ENCODE data around the gene DCAF7. TPM values are rescaled to one million over a fixed set of nuclear protein-coding genes. Genes with fewer than 3 reads are reported as not detected.

DCAF7 gene
- total RNA-seq, 1 donor from 2014 or later: 9.5 TPM

DNA sequence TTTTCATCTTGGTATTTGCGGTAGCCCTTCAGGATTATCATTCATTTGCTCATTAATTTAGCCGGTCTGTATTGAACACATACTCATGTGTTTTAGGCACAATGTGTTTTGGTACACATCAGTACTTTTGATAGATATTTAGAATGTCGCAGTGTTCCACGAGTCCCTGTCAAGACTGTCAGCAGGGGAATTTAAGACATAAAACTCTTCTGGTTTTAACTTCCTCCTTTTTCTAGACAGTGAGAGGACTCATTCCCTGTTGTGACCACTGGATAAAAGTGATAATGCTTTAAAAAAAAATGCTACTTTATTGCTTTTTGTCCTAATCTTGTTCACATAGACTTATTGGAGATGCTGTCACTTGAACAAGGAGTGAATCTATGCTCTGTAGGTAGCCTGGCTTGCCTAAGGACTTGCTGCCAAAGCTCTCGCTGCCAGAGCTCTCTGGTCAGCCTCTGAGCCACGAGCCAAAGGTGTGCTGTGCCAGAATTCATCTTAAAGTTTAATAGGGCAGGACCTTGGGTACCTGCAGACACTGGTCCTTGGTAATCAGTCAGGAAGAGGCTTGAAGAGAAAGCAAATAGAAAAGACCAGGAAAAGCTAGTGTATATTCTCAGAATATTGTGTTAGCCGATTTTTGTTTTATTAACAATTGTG is 5.4 kb downstream of the DCAF7 start:
- DNase-seq (ENCODE audit: low read depth) (no peak), FAIRE-seq (no peak)
- Histone ChIP-seq H3K36me3 (ENCODE audit: control insufficient read depth, insufficient read depth, low read length) (peaks cover 1% of the 10 kb centered on the region), H3K4me3 (ENCODE audit: low read depth, low read length) (no peak overlapping the region), H3K27me3 (ENCODE audit: control insufficient read depth, insufficient read depth, low read length) (no peaks in the 10 kb centered on the region)
- TF ChIP-seq, protein P1, sequence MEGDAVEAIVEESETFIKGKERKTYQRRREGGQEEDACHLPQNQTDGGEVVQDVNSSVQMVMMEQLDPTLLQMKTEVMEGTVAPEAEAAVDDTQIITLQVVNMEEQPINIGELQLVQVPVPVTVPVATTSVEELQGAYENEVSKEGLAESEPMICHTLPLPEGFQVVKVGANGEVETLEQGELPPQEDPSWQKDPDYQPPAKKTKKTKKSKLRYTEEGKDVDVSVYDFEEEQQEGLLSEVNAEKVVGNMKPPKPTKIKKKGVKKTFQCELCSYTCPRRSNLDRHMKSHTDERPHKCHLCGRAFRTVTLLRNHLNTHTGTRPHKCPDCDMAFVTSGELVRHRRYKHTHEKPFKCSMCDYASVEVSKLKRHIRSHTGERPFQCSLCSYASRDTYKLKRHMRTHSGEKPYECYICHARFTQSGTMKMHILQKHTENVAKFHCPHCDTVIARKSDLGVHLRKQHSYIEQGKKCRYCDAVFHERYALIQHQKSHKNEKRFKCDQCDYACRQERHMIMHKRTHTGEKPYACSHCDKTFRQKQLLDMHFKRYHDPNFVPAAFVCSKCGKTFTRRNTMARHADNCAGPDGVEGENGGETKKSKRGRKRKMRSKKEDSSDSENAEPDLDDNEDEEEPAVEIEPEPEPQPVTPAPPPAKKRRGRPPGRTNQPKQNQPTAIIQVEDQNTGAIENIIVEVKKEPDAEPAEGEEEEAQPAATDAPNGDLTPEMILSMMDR (IDR thresholded peaks at IDR 0.05; ENCODE audit: insufficient read depth, low read length, severe bottlenecking): no peak

- DNase-seq (ENCODE audit: low read depth): no peak
- no peak for FAIRE-seq
- TF ChIP-seq, protein P1 (IDR thresholded peaks at IDR 0.05; ENCODE audit: insufficient read depth, low read length, severe bottlenecking): no peak
These were observed 7.1 kb downstream of the DCAF7 start for GRCh38 chr17:63557416-63557815.

GRCh38 chr17:63558441-63558840 is 8.2 kb downstream of the DCAF7 start:
- FAIRE-seq (no peak), DNase-seq (ENCODE audit: low read depth) (no peak)
- no peak overlapping the region for H3K4me3 ChIP-seq (ENCODE audit: low read depth, low read length)
- peaks cover 1% of the 10 kb centered on the region for H3K36me3 ChIP-seq (ENCODE audit: control insufficient read depth, insufficient read depth, low read length)
- TF ChIP-seq, protein P1 (IDR thresholded peaks at IDR 0.05; ENCODE audit: insufficient read depth, low read length, severe bottlenecking): no peak
- H3K27me3 ChIP-seq (ENCODE audit: control insufficient read depth, insufficient read depth, low read length): no peaks in the 10 kb centered on the region

More at GRCh38 chr17:63557416-63557815, 7.1 kb downstream of the DCAF7 start:
- Histone ChIP-seq H3K36me3 (ENCODE audit: control insufficient read depth, insufficient read depth, low read length) (peaks cover 1% of the 10 kb centered on the region), H3K4me3 (ENCODE audit: low read depth, low read length) (no peak overlapping the region), H3K27me3 (ENCODE audit: control insufficient read depth, insufficient read depth, low read length) (no peaks in the 10 kb centered on the region)

GRCh38 chr17:63561819-63562218 is 11.5 kb downstream of the DCAF7 start:
- FAIRE-seq (no peak), DNase-seq (ENCODE audit: low read depth) (no peak)
- Histone ChIP-seq H3K27me3 (ENCODE audit: control insufficient read depth, insufficient read depth, low read length) (no peaks in the 10 kb centered on the region), H3K4me3 (ENCODE audit: low read depth, low read length) (no peak overlapping the region), H3K36me3 (ENCODE audit: control insufficient read depth, insufficient read depth, low read length) (no peaks in the 10 kb centered on the region)
- TF ChIP-seq, protein P1 (IDR thresholded peaks at IDR 0.05; ENCODE audit: insufficient read depth, low read length, severe bottlenecking): no peak

DNA sequence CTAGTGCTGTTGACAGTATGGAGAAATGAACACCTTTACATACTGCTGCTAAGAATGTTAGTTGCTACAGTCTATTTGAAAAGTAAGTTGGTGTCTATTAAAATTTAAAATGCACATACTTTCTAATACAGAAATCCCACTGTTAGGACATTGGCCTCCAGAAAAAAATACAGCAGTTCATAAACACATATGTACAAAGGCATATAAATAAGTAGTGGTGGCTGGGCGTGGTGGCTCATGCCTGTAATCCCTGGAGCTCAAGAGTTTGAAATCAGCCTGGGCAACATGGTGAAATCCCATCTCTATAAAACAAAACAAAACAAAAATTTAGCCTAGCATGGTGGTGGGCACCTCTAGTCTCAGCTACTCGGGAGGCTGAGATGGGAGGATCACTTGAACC is 13.1 kb downstream of the DCAF7 start:
- TF ChIP-seq, protein P1 (IDR thresholded peaks at IDR 0.05; ENCODE audit: insufficient read depth, low read length, severe bottlenecking): no peak
- no peak for FAIRE-seq
- Histone ChIP-seq H3K27me3 (ENCODE audit: control insufficient read depth, insufficient read depth, low read length) (no peaks in the 10 kb centered on the region), H3K36me3 (ENCODE audit: control insufficient read depth, insufficient read depth, low read length) (no peaks in the 10 kb centered on the region), H3K4me3 (ENCODE audit: low read depth, low read length) (no peak overlapping the region)
- no peak for DNase-seq (ENCODE audit: low read depth)

DNA sequence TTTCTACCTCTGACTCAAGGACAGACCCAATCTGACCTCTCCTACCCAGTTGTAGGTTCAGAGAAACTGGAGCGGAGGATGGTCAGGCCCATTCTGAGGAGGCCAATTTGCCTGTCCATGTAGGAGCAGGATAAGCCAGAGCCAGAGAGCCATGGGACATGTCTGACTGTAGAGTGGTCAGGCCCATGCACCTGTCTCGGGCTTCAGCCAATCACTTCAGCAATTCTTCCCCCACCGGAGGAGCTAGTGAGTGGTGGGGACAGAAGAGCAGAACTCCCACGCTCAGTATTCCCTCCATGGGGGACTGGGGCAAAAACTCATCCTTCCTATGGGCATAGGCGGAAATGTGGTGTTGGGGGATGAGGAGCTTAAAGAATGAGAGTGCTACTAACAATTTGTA is 14.3 kb downstream of the DCAF7 start:
- DNase-seq (ENCODE audit: low read depth): no peak
- Histone ChIP-seq H3K36me3 (ENCODE audit: control insufficient read depth, insufficient read depth, low read length) (no peaks in the 10 kb centered on the region), H3K27me3 (ENCODE audit: control insufficient read depth, insufficient read depth, low read length) (no peaks in the 10 kb centered on the region), H3K4me3 (ENCODE audit: low read depth, low read length) (no peak overlapping the region)
- FAIRE-seq: peak; percentile 73
- TF ChIP-seq, protein P1 (IDR thresholded peaks at IDR 0.05; ENCODE audit: insufficient read depth, low read length, severe bottlenecking): no peak
